HFFc6 (cell line): ENCODE data around the gene MDFIC. TPM values are rescaled to one million over a fixed set of nuclear protein-coding genes. Genes with fewer than 3 reads are reported as not detected.

Source experiments
- DNase-seq: peaks from one replicate; pipeline ENCODE4 v3.0.0-alpha.2; 2018
- H3K27ac Mint-ChIP-seq: 2 replicates; pipeline ENCODE4 v1.8.0; 2020; ENCODE audit warnings: mild to moderate bottlenecking, mixed read lengths
- H3K27me3 Mint-ChIP-seq: 2 replicates; pipeline ENCODE4 v1.8.0; 2021; ENCODE audit warnings: mild to moderate bottlenecking, moderate library complexity, mixed read lengths; ENCODE audit not compliant: insufficient read depth
- H3K36me3 Mint-ChIP-seq: 2 replicates; pipeline ENCODE4 v1.8.0; 2021; ENCODE audit warnings: low read depth, mixed read lengths
- H3K4me1 Mint-ChIP-seq: 2 replicates; pipeline ENCODE4 v1.8.0; 2020; ENCODE audit warnings: low read depth, mixed read lengths
- H3K4me3 Mint-ChIP-seq: 2 replicates; pipeline ENCODE4 v1.8.0; 2020; ENCODE audit warnings: mild to moderate bottlenecking, moderate library complexity, mixed read lengths
- H3K9me3 Mint-ChIP-seq: 2 replicates; pipeline ENCODE4 v1.8.0; 2020; ENCODE audit warnings: mild to moderate bottlenecking, mixed read lengths
- total RNA-seq, 6 experiments: library from RNA; stranded (reverse); fragmentation: NEBNext Ultra II Directional; extraction: Animal tissue kit (Norgen Biotek cat#: 25700); gene quantifications; 2 replicates in 1 of 6; 3 replicates in 5 of 6; pipeline ENCODE4 v1.2.3, GENCODE V29; 2021
- TF ChIP-seq, protein P1 (sequence below): fragments of 200-600 bp; sonication (generic); IDR thresholded peaks from 2 replicates; pipeline ENCODE4 v1.5.0; 2021; ENCODE audit warnings: antibody characterized with exemption, mild to moderate bottlenecking

MDFIC gene
- total RNA-seq, 6 experiments from 2014 or later = 33.3 to 57.9 (median 45.5) TPM

DNA sequence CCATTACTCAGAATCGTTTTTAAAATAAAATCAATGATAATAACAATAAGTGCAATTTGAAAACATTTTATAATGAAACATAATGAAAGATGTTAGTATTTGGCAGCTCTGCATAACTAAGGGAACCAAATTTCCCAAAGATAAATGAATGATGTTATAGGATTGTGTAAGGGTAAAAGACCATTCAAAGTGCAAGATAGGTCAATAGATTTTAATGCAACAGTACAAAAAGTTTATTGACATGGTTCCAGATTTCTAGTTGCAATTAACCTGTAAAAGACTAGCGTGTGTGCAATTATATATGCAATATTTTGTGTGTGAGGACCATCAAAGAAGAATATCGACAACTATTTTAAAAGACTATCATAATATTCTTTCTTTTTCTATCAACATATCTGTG lies 122.3 kb downstream of the MDFIC start:
- H3K4me3 Mint-ChIP-seq = no peak overlapping the region
- H3K9me3 Mint-ChIP-seq = no peaks in the 10 kb centered on the region
- peaks cover 23% of the 10 kb centered on the region for H3K4me1 Mint-ChIP-seq
- TF ChIP-seq, protein P1, sequence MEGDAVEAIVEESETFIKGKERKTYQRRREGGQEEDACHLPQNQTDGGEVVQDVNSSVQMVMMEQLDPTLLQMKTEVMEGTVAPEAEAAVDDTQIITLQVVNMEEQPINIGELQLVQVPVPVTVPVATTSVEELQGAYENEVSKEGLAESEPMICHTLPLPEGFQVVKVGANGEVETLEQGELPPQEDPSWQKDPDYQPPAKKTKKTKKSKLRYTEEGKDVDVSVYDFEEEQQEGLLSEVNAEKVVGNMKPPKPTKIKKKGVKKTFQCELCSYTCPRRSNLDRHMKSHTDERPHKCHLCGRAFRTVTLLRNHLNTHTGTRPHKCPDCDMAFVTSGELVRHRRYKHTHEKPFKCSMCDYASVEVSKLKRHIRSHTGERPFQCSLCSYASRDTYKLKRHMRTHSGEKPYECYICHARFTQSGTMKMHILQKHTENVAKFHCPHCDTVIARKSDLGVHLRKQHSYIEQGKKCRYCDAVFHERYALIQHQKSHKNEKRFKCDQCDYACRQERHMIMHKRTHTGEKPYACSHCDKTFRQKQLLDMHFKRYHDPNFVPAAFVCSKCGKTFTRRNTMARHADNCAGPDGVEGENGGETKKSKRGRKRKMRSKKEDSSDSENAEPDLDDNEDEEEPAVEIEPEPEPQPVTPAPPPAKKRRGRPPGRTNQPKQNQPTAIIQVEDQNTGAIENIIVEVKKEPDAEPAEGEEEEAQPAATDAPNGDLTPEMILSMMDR = no peak
- no peak overlapping the region for H3K27ac Mint-ChIP-seq
- no peak for DNase-seq
- no peaks in the 10 kb centered on the region for H3K27me3 Mint-ChIP-seq
- H3K36me3 Mint-ChIP-seq = no peaks in the 10 kb centered on the region

- H3K4me3 Mint-ChIP-seq = no peak overlapping the region
- no peaks in the 10 kb centered on the region for H3K9me3 Mint-ChIP-seq
- no peak for DNase-seq
- H3K27ac Mint-ChIP-seq = no peak overlapping the region
- H3K36me3 Mint-ChIP-seq = no peaks in the 10 kb centered on the region
- peaks cover 14% of the 10 kb centered on the region for H3K4me1 Mint-ChIP-seq
- no peaks in the 10 kb centered on the region for H3K27me3 Mint-ChIP-seq
- TF ChIP-seq, protein P1 = no peak
Observed at GRCh38 chr7:115047958-115048720, 126.2 kb downstream of the MDFIC start.

DNA sequence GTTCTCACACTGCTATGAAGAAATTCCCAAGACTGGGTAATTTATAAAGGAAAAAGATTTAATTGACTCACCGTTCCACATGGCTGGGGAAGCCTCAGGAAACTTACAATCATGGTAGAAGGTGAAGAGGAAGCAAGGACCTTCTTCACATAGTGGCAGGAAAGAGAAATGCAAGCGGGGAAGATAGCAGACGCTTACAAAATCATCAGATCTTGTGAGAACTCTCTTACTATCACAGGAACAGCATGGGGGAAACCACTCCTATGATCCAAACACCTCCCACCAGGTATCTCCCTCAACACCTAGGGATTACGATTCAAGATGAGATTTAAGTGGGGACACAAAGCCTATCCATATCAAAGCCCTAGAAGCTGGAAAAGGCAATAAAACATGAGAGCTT lies 130.8 kb downstream of the MDFIC start:
- DNase-seq = no peak
- H3K36me3 Mint-ChIP-seq = no peaks in the 10 kb centered on the region
- no peaks in the 10 kb centered on the region for H3K9me3 Mint-ChIP-seq
- H3K4me1 Mint-ChIP-seq = peaks cover 9% of the 10 kb centered on the region
- H3K27me3 Mint-ChIP-seq = no peaks in the 10 kb centered on the region
- H3K4me3 Mint-ChIP-seq = no peak overlapping the region
- TF ChIP-seq, protein P1 = no peak
- no peak overlapping the region for H3K27ac Mint-ChIP-seq

DNA sequence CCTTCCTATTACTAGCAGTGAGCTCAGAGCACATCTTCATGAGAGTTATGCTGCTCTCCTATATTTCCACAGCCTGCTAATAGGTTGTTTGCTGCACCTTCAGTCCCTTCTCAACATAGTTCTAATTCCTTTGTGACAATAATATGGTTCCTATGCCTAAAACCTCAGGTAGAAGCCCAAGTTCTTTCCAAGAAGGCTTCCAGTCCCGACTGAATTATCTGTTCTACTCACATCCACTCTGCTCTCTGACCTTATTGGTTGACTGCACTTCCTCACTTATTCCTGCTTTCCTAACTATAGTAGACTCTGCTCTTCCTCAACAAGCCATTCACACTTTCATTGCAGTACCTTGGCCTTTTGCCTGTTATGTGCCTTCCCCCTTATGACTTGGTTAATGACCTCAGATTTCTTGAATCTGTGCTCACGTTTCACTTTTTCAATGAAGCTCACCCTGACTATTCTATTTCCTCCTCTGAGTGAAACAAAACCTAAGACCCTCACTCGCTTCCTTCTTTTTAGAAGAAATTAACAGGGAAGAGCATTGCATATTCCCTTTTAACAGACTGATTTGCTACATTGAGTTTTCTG lies 132.7 kb downstream of the MDFIC start:
- no peak overlapping the region for H3K4me3 Mint-ChIP-seq
- DNase-seq = no peak
- H3K27me3 Mint-ChIP-seq = no peaks in the 10 kb centered on the region
- H3K27ac Mint-ChIP-seq = no peak overlapping the region
- no peaks in the 10 kb centered on the region for H3K36me3 Mint-ChIP-seq
- no peaks in the 10 kb centered on the region for H3K9me3 Mint-ChIP-seq
- TF ChIP-seq, protein P1 = no peak
- no peaks in the 10 kb centered on the region for H3K4me1 Mint-ChIP-seq

- no peaks in the 10 kb centered on the region for H3K4me1 Mint-ChIP-seq
- H3K9me3 Mint-ChIP-seq = no peaks in the 10 kb centered on the region
- no peaks in the 10 kb centered on the region for H3K27me3 Mint-ChIP-seq
- no peak for DNase-seq
- H3K36me3 Mint-ChIP-seq = no peaks in the 10 kb centered on the region
- H3K27ac Mint-ChIP-seq = no peak overlapping the region
- TF ChIP-seq, protein P1 = no peak
- no peak overlapping the region for H3K4me3 Mint-ChIP-seq
Observed at GRCh38 chr7:115056019-115056418, 134.1 kb downstream of the MDFIC start.
